GM23248 (cell line): ENCODE results near the gene SART1. TPM values are rescaled to one million over a fixed set of nuclear protein-coding genes. Genes with fewer than 3 reads are reported as not detected.
"Not testable (repeated sequence)": the region's sequence is repeated elsewhere in the genome, so short reads cannot be mapped to it uniquely, and the experiment has no call there.

ENCODE experiments used
- DNase-seq: peaks from one replicate; pipeline ENCODE4 v3.0.0-alpha.2; 2015
- H2AFZ ChIP-seq: fragments of 200-600 bp; sonication (generic); 2 replicates; pipeline ENCODE4 v1.6.1; 2016; ENCODE audit warnings: antibody characterized with exemption
- H3F3A ChIP-seq: fragments of 200-600 bp; sonication (generic); 2 replicates; pipeline ENCODE4 v1.6.1; 2016; ENCODE audit warnings: mild to moderate bottlenecking, antibody characterized with exemption, mixed run types; ENCODE audit not compliant: insufficient read depth
- H3K27ac ChIP-seq: fragments of 200-600 bp; sonication (generic); 2 replicates; pipeline ENCODE4 v1.5.1; 2016; ENCODE audit warnings: mild to moderate bottlenecking
- H3K27me3 ChIP-seq: fragments of 200-600 bp; sonication (generic); replicated peaks from 2 replicates; pipeline ENCODE4 v1.6.1; 2016; ENCODE audit warnings: mild to moderate bottlenecking; ENCODE audit not compliant: insufficient read depth
- H3K36me3 ChIP-seq: fragments of 200-600 bp; sonication (generic); 2 replicates; pipeline ENCODE4 v1.6.1; 2016; ENCODE audit warnings: low read depth, mild to moderate bottlenecking
- H3K4me1 ChIP-seq: fragments of 200-600 bp; sonication (generic); 2 replicates; pipeline ENCODE4 v1.6.1; 2016; ENCODE audit warnings: mild to moderate bottlenecking; ENCODE audit not compliant: insufficient read depth
- H3K4me2 ChIP-seq: fragments of 200-600 bp; sonication (generic); one replicate; pipeline ENCODE4 v1.6.1; 2016; ENCODE audit warnings: mild to moderate bottlenecking; ENCODE audit not compliant: unreplicated experiment
- H3K4me3 ChIP-seq: fragments of 200-600 bp; sonication (generic); 2 replicates; pipeline ENCODE4 v1.5.1; 2016; ENCODE audit warnings: mild to moderate bottlenecking
- H3K79me2 ChIP-seq: fragments of 200-600 bp; sonication (generic); 2 replicates; pipeline ENCODE4 v1.6.1; 2016; ENCODE audit warnings: mild to moderate bottlenecking; ENCODE audit not compliant: insufficient read depth
- H3K9ac ChIP-seq: fragments of 200-600 bp; sonication (generic); 2 replicates; pipeline ENCODE4 v1.6.1; 2016; ENCODE audit warnings: mild to moderate bottlenecking
- H3K9me2 ChIP-seq: fragments of 200-600 bp; sonication (generic); 2 replicates; pipeline ENCODE4 v1.6.1; 2016; ENCODE audit warnings: mixed run types, mild to moderate bottlenecking, moderate library complexity; ENCODE audit not compliant: insufficient read depth
- H3K9me3 ChIP-seq: fragments of 200-600 bp; sonication (generic); one replicate; pipeline ENCODE4 v1.6.1; 2017; ENCODE audit warnings: low read depth
- H4K20me1 ChIP-seq: fragments of 200-600 bp; sonication (generic); 2 replicates; pipeline ENCODE4 v1.6.0; 2016; ENCODE audit not compliant: insufficient read depth
- EZH2 ChIP-seq: fragments of 200-600 bp; sonication (generic); IDR thresholded peaks from 2 replicates; pipeline ENCODE4 v1.6.1; 2018; ENCODE audit warnings: antibody characterized with exemption, mild to moderate bottlenecking; ENCODE audit not compliant: insufficient read depth, poor library complexity, severe bottlenecking
- EZH2phosphoT487 ChIP-seq: fragments of 200-600 bp; sonication (generic); IDR thresholded peaks from 2 replicates; pipeline ENCODE4 v1.6.1; 2018; ENCODE audit warnings: antibody characterized with exemption, moderate library complexity, mild to moderate bottlenecking, low read depth; ENCODE audit not compliant: insufficient read depth
- WGBS, 2 experiments: methylation state at CpG; one replicate each; pipeline ENCODE4 v1.1.6; 2015 to 2017; ENCODE audit warnings: low lambda C conversion rate in 2 of 2, low coverage in 1 of 2; ENCODE audit errors: missing lambda C conversion rate in 2 of 2; 5-methylcytosine and 5-hydroxymethylcytosine counted together
- in situ Hi-C: fragments of 300-500 bp; cut with MboI; formaldehyde crosslinking; loops from 2 replicates; pipeline ENCODE4 v1.15.0; 2020
- polyA plus RNA-seq: library from polyadenylated mRNA; unstranded; fragments of >200 nt; fragmentation: Nextera tagmentation; extraction: Ambion mirVana; gene quantifications from 2 replicates; pipeline ENCODE4 v1.2.1, GENCODE V29; 2016
- total RNA-seq: library from RNA; depleted of rRNA; stranded (reverse); fragments of >200 nt; shearing (Covaris generic); gene quantifications from 2 replicates; pipeline ENCODE4 v1.2.3, GENCODE V29; 2014

Gene SART1
- total and polyA plus RNA-seq, 2 experiments from 2014 or later: 27.7 to 48.6 TPM

GRCh38 chr11:65947603-65948125, 13.9 kb upstream of the SART1 start:
- no peak overlapping the region for H3K27ac ChIP-seq
- H2AFZ ChIP-seq: no peak overlapping the region
- TF ChIP-seq EZH2 (no peak), EZH2phosphoT487 (no peak)
- H3K4me2 ChIP-seq: no peak overlapping the region
- H3K27me3 ChIP-seq: no peaks in the 10 kb centered on the region
- H3K36me3 ChIP-seq: no peaks in the 10 kb centered on the region
- in situ Hi-C loops: no loop called here
- no peaks in the 10 kb centered on the region for H3K9me2 ChIP-seq
- H3F3A ChIP-seq: no peaks in the 10 kb centered on the region
- DNase-seq: no peak
- no peaks in the 10 kb centered on the region for H3K79me2 ChIP-seq
- no peaks in the 10 kb centered on the region for H4K20me1 ChIP-seq
- WGBS, 2 experiments: 79 to 81% methylated on average over 12 of the region's 12 CpGs
- no peak overlapping the region for H3K4me3 ChIP-seq
- 0 out of 2 replicates have a peak, but pooled peaks cover under 1% of the 10 kb centered on the region for H3K4me1 ChIP-seq
- no peaks in the 10 kb centered on the region for H3K9me3 ChIP-seq
- H3K9ac ChIP-seq: no peak overlapping the region

DNA sequence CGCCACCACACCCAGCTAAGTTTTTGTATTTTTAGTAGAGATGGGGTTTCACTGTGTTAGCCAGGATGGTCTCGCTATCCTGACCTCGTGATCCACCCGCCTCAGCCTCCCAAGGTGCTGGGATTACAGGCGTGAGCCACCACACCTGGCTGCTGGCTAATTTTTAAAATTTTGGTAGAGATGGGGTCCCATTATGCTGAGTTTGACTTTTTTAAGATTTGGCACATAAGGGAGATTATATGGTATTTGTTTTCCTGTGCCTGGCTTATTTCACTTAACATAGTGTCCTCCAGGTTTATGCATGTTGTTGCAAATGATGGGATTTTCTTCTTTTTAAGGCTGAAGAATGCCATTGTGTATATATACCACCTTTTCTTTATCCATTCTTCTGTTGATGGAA, 10.8 kb upstream of the SART1 start:
- H3K27me3 ChIP-seq, H3K4me2 ChIP-seq, H3K4me3 ChIP-seq, DNase-seq, in situ Hi-C loops, H3F3A ChIP-seq, H3K27ac ChIP-seq, H4K20me1 ChIP-seq, H3K9me3 ChIP-seq, H3K4me1 ChIP-seq, H3K9me2 ChIP-seq, H3K36me3 ChIP-seq, H2AFZ ChIP-seq, H3K9ac ChIP-seq, H3K79me2 ChIP-seq: not testable (repeated sequence)
- 98 to 99% methylated on average over 5 of the region's 5 CpGs for WGBS, 2 experiments

DNA sequence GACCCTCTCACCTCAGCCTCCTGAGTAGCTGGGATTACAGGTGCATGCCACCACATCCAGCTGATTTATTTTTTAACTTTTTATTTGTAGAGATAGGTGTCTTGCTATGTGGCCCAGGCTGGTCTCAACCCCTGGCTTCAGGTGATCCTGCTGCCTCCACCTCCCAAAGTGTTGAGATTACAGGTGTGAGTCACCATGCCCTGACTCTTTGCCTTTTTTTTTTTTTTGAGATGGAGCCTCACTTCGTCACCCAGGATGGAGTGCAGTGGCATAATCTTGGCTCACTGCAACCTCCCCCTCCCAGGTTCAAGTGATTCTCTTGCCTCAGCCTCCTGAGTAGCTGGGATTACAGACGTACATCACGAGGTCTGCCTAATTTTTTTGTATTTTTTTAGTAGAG, 9.9 kb upstream of the SART1 start:
- DNase-seq, H2AFZ ChIP-seq, H3K9me3 ChIP-seq, H3K27me3 ChIP-seq, H3K4me3 ChIP-seq, H3K27ac ChIP-seq, in situ Hi-C loops, H3F3A ChIP-seq, H3K79me2 ChIP-seq, H4K20me1 ChIP-seq, H3K36me3 ChIP-seq, H3K9me2 ChIP-seq, H3K9ac ChIP-seq, H3K4me2 ChIP-seq, H3K4me1 ChIP-seq: not testable (repeated sequence)
- 43 to 53% methylated on average over 3 of the region's 3 CpGs for WGBS, 2 experiments

GRCh38 chr11:65952052-65952521, 9.4 kb upstream of the SART1 start:
- Histone ChIP-seq H3K4me1 (no peaks in the 10 kb centered on the region), H3K79me2 (no peaks in the 10 kb centered on the region), H3K27me3 (no peaks in the 10 kb centered on the region), H3K27ac (no peak overlapping the region), H2AFZ (no peak overlapping the region), H3K36me3 (no peaks in the 10 kb centered on the region), H3K9ac (no peak overlapping the region), H3K4me2 (no peak overlapping the region), H3K9me3 (no peaks in the 10 kb centered on the region), H3K9me2 (no peaks in the 10 kb centered on the region), H4K20me1 (no peaks in the 10 kb centered on the region), H3F3A (no peaks in the 10 kb centered on the region), H3K4me3 (no peak overlapping the region)
- in situ Hi-C loops: no loop called here
- no peak for TF ChIP-seq EZH2
- no peak for TF ChIP-seq EZH2phosphoT487
- DNase-seq: no peak
- 49 to 55% methylated on average over 6 of the region's 6 CpGs for WGBS, 2 experiments

- H3K9ac ChIP-seq: no peak overlapping the region
- no peaks in the 10 kb centered on the region for H3K4me1 ChIP-seq
- no peaks in the 10 kb centered on the region for H3F3A ChIP-seq
- DNase-seq: no peak
- no peaks in the 10 kb centered on the region for H4K20me1 ChIP-seq
- TF ChIP-seq EZH2phosphoT487 (no peak), EZH2 (no peak)
- in situ Hi-C loops: no loop called here
- H3K9me3 ChIP-seq: no peaks in the 10 kb centered on the region
- no peaks in the 10 kb centered on the region for H3K79me2 ChIP-seq
- 80% methylated on average over 15 to 20 of the region's 20 CpGs for WGBS, 2 experiments
- no peak overlapping the region for H2AFZ ChIP-seq
- H3K27me3 ChIP-seq: no peaks in the 10 kb centered on the region
- H3K4me2 ChIP-seq: no peak overlapping the region
- H3K9me2 ChIP-seq: no peaks in the 10 kb centered on the region
- H3K4me3 ChIP-seq: no peak overlapping the region
- H3K27ac ChIP-seq: no peak overlapping the region
- H3K36me3 ChIP-seq: no peaks in the 10 kb centered on the region
Measured at GRCh38 chr11:65953471-65953870, 8.1 kb upstream of the SART1 start.
